Liver (tissue), 3 donors: ENCODE results near the gene SERPING1.

Experiments
- ATF3 ChIP-seq: IDR thresholded peaks from 2 replicates; pipeline ENCODE4 v1.6.1; 2016; ENCODE audit warnings: antibody characterized with exemption
- CTCF ChIP-seq: fragments of 150-350 bp; IDR thresholded peaks from 2 replicates; pipeline ENCODE4 v1.5.1; 2017; ENCODE audit warnings: improper control_type of control experiment, low read depth, low read length; ENCODE audit not compliant: missing input control
- EGR1 ChIP-seq, 2 donors: IDR thresholded peaks; 2 replicates each; pipeline ENCODE4 v1.6.1; 2016 to 2018; ENCODE audit warnings: antibody characterized with exemption in 2 of 2, low read depth in 2 of 2
- FOXA1 ChIP-seq: IDR thresholded peaks from 2 replicates; pipeline ENCODE4 v1.6.1; 2016; ENCODE audit warnings: antibody characterized with exemption
- HNF4A ChIP-seq, 2 donors: conservative IDR thresholded peaks; 2 replicates each; pipeline ENCODE4 v1.6.1; 2016; ENCODE audit warnings: antibody characterized with exemption in 2 of 2, mild to moderate bottlenecking in 2 of 2
- JUND ChIP-seq, 2 donors: IDR thresholded peaks; 2 replicates each; pipeline ENCODE4 v1.6.1; 2016; ENCODE audit warnings: antibody characterized with exemption in 2 of 2
- MAX ChIP-seq: IDR thresholded peaks from 2 replicates; pipeline ENCODE4 v1.6.1; 2016; ENCODE audit warnings: antibody characterized with exemption
- RAD21 ChIP-seq, 2 donors: IDR thresholded peaks; 2 replicates each; pipeline ENCODE4 v1.6.1; 2016; ENCODE audit warnings: antibody characterized with exemption in 2 of 2, mild to moderate bottlenecking in 2 of 2
- REST ChIP-seq: IDR thresholded peaks from 2 replicates; pipeline ENCODE4 v1.6.1; 2016; ENCODE audit warnings: antibody characterized with exemption, mild to moderate bottlenecking
- RXRA ChIP-seq, 2 donors: IDR thresholded peaks; 2 replicates each; pipeline ENCODE4 v1.6.1; 2017 to 2018; ENCODE audit warnings: antibody characterized with exemption in 2 of 2, mild to moderate bottlenecking in 1 of 2
- SP1 ChIP-seq: IDR thresholded peaks from 2 replicates; pipeline ENCODE4 v1.6.1; 2018; ENCODE audit warnings: antibody characterized with exemption, mild to moderate bottlenecking
- ZBTB33 ChIP-seq: IDR thresholded peaks from 2 replicates; pipeline ENCODE4 v1.6.1; 2016; ENCODE audit warnings: antibody characterized with exemption
- donor health status: healthy.
- donor health status: healthy.

- TF ChIP-seq CTCF, result no peak
- TF ChIP-seq JUND (IDR thresholded peaks at IDR 0.05), result no peak
- TF ChIP-seq EGR1 (IDR thresholded peaks at IDR 0.05; ENCODE audit: low read depth in 2 of 2), result no peak
- TF ChIP-seq ZBTB33, result no peak
- TF ChIP-seq RAD21 (IDR thresholded peaks at IDR 0.05), result no peak
- TF ChIP-seq MAX, result no peak
- no peak for TF ChIP-seq HNF4A (conservative IDR thresholded peaks at IDR 0.05)
- TF ChIP-seq FOXA1, result no peak
- no peak for TF ChIP-seq REST
- TF ChIP-seq ATF3, result no peak
- no peak for TF ChIP-seq SP1
- TF ChIP-seq RXRA (IDR thresholded peaks at IDR 0.05), result no peak
Measured at GRCh38 chr11:57651408-57651807, 53.9 kb downstream of the SERPING1 start.
